Neuronal stem cell (in vitro differentiated cells): ENCODE results near the gene AIG1.
"Not testable (repeated sequence)": the region's sequence is repeated elsewhere in the genome, so short reads cannot be mapped to it uniquely, and the experiment has no call there.

ENCODE experiments used
- DNase-seq: peaks from one replicate; pipeline ENCODE4 v3.0.0-alpha.2; 2013; ENCODE audit warnings: low spot score
- H2AFZ ChIP-seq: one replicate; pipeline ENCODE4 v1.6.1; 2013; ENCODE audit warnings: mild to moderate bottlenecking, low read length, inconsistent platforms
- H2AK5ac ChIP-seq: 2 replicates; pipeline ENCODE4 v1.6.1; 2013; ENCODE audit warnings: low read depth, mild to moderate bottlenecking, inconsistent platforms, low read length, moderate library complexity, mixed read lengths
- H2BK120ac ChIP-seq: 2 replicates; pipeline ENCODE4 v1.6.1; 2013; ENCODE audit warnings: low read depth, mild to moderate bottlenecking, inconsistent platforms, low read length, moderate library complexity, mixed read lengths
- H2BK12ac ChIP-seq: one replicate; pipeline ENCODE4 v1.6.1; 2013; ENCODE audit warnings: low read length, inconsistent platforms
- H2BK15ac ChIP-seq: 2 replicates; pipeline ENCODE4 v1.6.1; 2013; ENCODE audit warnings: mild to moderate bottlenecking, low read length, inconsistent platforms, mixed read lengths
- H2BK5ac ChIP-seq: one replicate; pipeline ENCODE4 v1.6.1; 2013; ENCODE audit warnings: inconsistent platforms, mild to moderate bottlenecking, low read length, moderate library complexity
- H3K14ac ChIP-seq: one replicate; pipeline ENCODE4 v1.6.1; 2013; ENCODE audit warnings: low read length, inconsistent platforms
- H3K18ac ChIP-seq: 2 replicates; pipeline ENCODE4 v1.6.1; 2013; ENCODE audit warnings: low read length, inconsistent platforms
- H3K23ac ChIP-seq: 2 replicates; pipeline ENCODE4 v1.6.1; 2013; ENCODE audit warnings: low read depth, mild to moderate bottlenecking, mixed read lengths, low read length, inconsistent platforms; ENCODE audit not compliant: poor library complexity
- H3K27ac ChIP-seq: replicated peaks from 3 replicates; pipeline ENCODE4 v1.5.1; 2013; ENCODE audit warnings: low read length, inconsistent platforms
- H3K27me3 ChIP-seq, 3 experiments: 2 replicates each; pipeline ENCODE4 v1.6.1; 2013; ENCODE audit warnings: low read length in 3 of 3, mild to moderate bottlenecking in 2 of 3, inconsistent platforms in 1 of 3, low read depth in 1 of 3, mixed read lengths in 1 of 3, moderate library complexity in 1 of 3; ENCODE audit not compliant: control insufficient read depth in 3 of 3, insufficient read depth in 3 of 3
- H3K36me3 ChIP-seq, 2 donors: replicated peaks in 1 of 2; 2 replicates each; pipeline ENCODE4 v1.6.1; 2013; ENCODE audit warnings: low read length in 2 of 2; ENCODE audit not compliant: control insufficient read depth in 2 of 2, insufficient read depth in 2 of 2
- H3K4ac ChIP-seq: 2 replicates; pipeline ENCODE4 v1.6.1; 2013; ENCODE audit warnings: inconsistent platforms, mild to moderate bottlenecking, low read length, moderate library complexity
- H3K4me1 ChIP-seq, 2 donors: 1 replicate in 1 of 2; 2 replicates in 1 of 2; pipeline ENCODE4 v1.6.1; 2013; ENCODE audit warnings: low read length in 2 of 2, low read depth in 1 of 2; ENCODE audit not compliant: control insufficient read depth in 2 of 2, insufficient read depth in 1 of 2
- H3K4me2 ChIP-seq: one replicate; pipeline ENCODE4 v1.6.1; 2013; ENCODE audit warnings: mild to moderate bottlenecking, low read length, inconsistent platforms; ENCODE audit not compliant: insufficient read depth, poor library complexity, severe bottlenecking
- H3K4me3 ChIP-seq, 2 donors: 2 replicates each; pipeline ENCODE4 v1.5.1; 2013; ENCODE audit warnings: low read length in 2 of 2, mild to moderate bottlenecking in 2 of 2, inconsistent platforms in 1 of 2, moderate library complexity in 1 of 2
- H3K79me1 ChIP-seq: one replicate; pipeline ENCODE4 v1.6.1; 2013; ENCODE audit warnings: low read depth, mild to moderate bottlenecking, inconsistent platforms, low read length, moderate library complexity
- H3K9ac ChIP-seq: one replicate; pipeline ENCODE4 v1.6.1; 2013; ENCODE audit warnings: mild to moderate bottlenecking, low read depth, low read length, inconsistent platforms; ENCODE audit not compliant: poor library complexity
- H3K9me3 ChIP-seq, 2 donors: replicated peaks in 1 of 2; 2 replicates each; pipeline versions ENCODE3 to v1.6.1; 2013; ENCODE audit warnings: low read length in 2 of 2, mild to moderate bottlenecking in 2 of 2, inconsistent platforms in 1 of 2, low read depth in 1 of 2, mixed read lengths in 1 of 2, moderate library complexity in 1 of 2; ENCODE audit not compliant: control insufficient read depth in 2 of 2, insufficient read depth in 1 of 2
- H4K8ac ChIP-seq: one replicate; pipeline ENCODE4 v1.6.1; 2013; ENCODE audit warnings: low read depth, mild to moderate bottlenecking, inconsistent platforms, low read length, moderate library complexity
- H4K91ac ChIP-seq: one replicate; pipeline ENCODE4 v1.6.1; 2013; ENCODE audit warnings: low read length, low read depth, mild to moderate bottlenecking, inconsistent platforms; ENCODE audit not compliant: poor library complexity
- WGBS, 2 donors: extraction: QIAGEN DNeasy Blood & Tissue Kit; methylation state at CpG; one replicate each; pipeline ENCODE4 v1.1.7; 2013; ENCODE audit warnings: missing lambda C conversion rate in 2 of 2, mixed read lengths in 1 of 2; ENCODE audit not compliant: insufficient read length in 2 of 2, insufficient replicate concordance in 1 of 2; ENCODE audit errors: extremely low coverage in 2 of 2; 5-methylcytosine and 5-hydroxymethylcytosine counted together

Gene AIG1

GRCh38 chr6:143246166-143246775 is 185.6 kb downstream of the AIG1 start:
- not testable (repeated sequence) for H3K18ac ChIP-seq, H3K27me3 ChIP-seq, DNase-seq, H3K4me1 ChIP-seq, H3K23ac ChIP-seq, H3K4ac ChIP-seq, H2AK5ac ChIP-seq, H3K9me3 ChIP-seq, H2AFZ ChIP-seq, H2BK12ac ChIP-seq, H3K14ac ChIP-seq, H3K27ac ChIP-seq, H2BK15ac ChIP-seq, H3K9ac ChIP-seq, H3K4me3 ChIP-seq, H3K79me1 ChIP-seq, H3K36me3 ChIP-seq, H2BK5ac ChIP-seq, H4K8ac ChIP-seq, H4K91ac ChIP-seq, H3K4me2 ChIP-seq, H2BK120ac ChIP-seq
- no CpG with 5 or more reads among the region's 4 CpGs for WGBS, 2 donors

- Histone ChIP-seq H2AK5ac (no peak overlapping the region), H3K79me1 (no peaks in the 10 kb centered on the region), H3K4me2 (no peak overlapping the region), H2BK5ac (no peak overlapping the region), H3K4ac (no peak overlapping the region), H3K23ac (no peak overlapping the region), H2BK12ac (no peak overlapping the region), H3K14ac (no peak overlapping the region), H3K9ac (no peak overlapping the region), H3K18ac (no peak overlapping the region), H4K91ac (no peak overlapping the region), H4K8ac (no peak overlapping the region), H3K36me3 (no peaks in the 10 kb centered on the region), H2BK120ac (no peak overlapping the region), H3K4me1 (no peaks in the 10 kb centered on the region), H2BK15ac (no peak overlapping the region), H3K9me3 (no peaks in the 10 kb centered on the region), H3K4me3 (no peak overlapping the region), H2AFZ (no peak overlapping the region), H3K27ac (no peak overlapping the region), H3K27me3 (no peaks in the 10 kb centered on the region)
- DNase-seq = no peak
- no CpG with 5 or more reads among the region's 3 CpGs for WGBS, 2 donors
Observed at GRCh38 chr6:143247586-143247985, 186.9 kb downstream of the AIG1 start.

- Histone ChIP-seq H3K27ac (no peak overlapping the region), H3K4me1 (no peaks in the 10 kb centered on the region), H4K8ac (no peak overlapping the region), H3K18ac (no peak overlapping the region), H3K23ac (no peak overlapping the region), H2AK5ac (no peak overlapping the region), H3K27me3 (no peaks in the 10 kb centered on the region), H3K14ac (no peak overlapping the region), H4K91ac (no peak overlapping the region), H3K9me3 (no peaks in the 10 kb centered on the region), H2AFZ (no peak overlapping the region), H3K4ac (no peak overlapping the region), H3K4me2 (no peak overlapping the region), H3K9ac (no peak overlapping the region), H3K4me3 (no peak overlapping the region), H2BK120ac (no peak overlapping the region), H3K79me1 (no peaks in the 10 kb centered on the region), H3K36me3 (no peaks in the 10 kb centered on the region), H2BK5ac (no peak overlapping the region), H2BK12ac (no peak overlapping the region), H2BK15ac (no peak overlapping the region)
- no peak for DNase-seq
- WGBS, 2 donors = no CpG with 5 or more reads among the region's 4 CpGs
Observed at GRCh38 chr6:143248359-143248758, 187.7 kb downstream of the AIG1 start.

- H2BK15ac ChIP-seq = no peak overlapping the region
- no CpG with 5 or more reads among the region's 4 CpGs for WGBS, 2 donors
- H2AFZ ChIP-seq = no peak overlapping the region
- H3K27me3 ChIP-seq = no peaks in the 10 kb centered on the region
- H3K79me1 ChIP-seq = no peaks in the 10 kb centered on the region
- no peak overlapping the region for H3K4me3 ChIP-seq
- H2AK5ac ChIP-seq = no peak overlapping the region
- H2BK12ac ChIP-seq = no peak overlapping the region
- no peaks in the 10 kb centered on the region for H3K9me3 ChIP-seq
- no peak overlapping the region for H3K23ac ChIP-seq
- no peaks in the 10 kb centered on the region for H3K36me3 ChIP-seq
- H3K4me1 ChIP-seq = no peaks in the 10 kb centered on the region
- H3K27ac ChIP-seq = no peak overlapping the region
- H3K18ac ChIP-seq = no peak overlapping the region
- no peak overlapping the region for H4K8ac ChIP-seq
- H2BK5ac ChIP-seq = no peak overlapping the region
- H3K4me2 ChIP-seq = no peak overlapping the region
- H3K14ac ChIP-seq = no peak overlapping the region
- H2BK120ac ChIP-seq = no peak overlapping the region
- no peak overlapping the region for H3K9ac ChIP-seq
- no peak overlapping the region for H3K4ac ChIP-seq
- no peak overlapping the region for H4K91ac ChIP-seq
- DNase-seq = no peak
Observed at GRCh38 chr6:143251288-143251687, 190.6 kb downstream of the AIG1 start.
